KOPT-K1 (cell line): Measurements from ENCODE around the gene ELOF1.
"Not testable (repeated sequence)": the region's sequence is repeated elsewhere in the genome, so short reads cannot be mapped to it uniquely, and the experiment has no call there.

Source experiments
- H3K27ac ChIP-seq: fragments of 200-600 bp; sonication (generic); 2 replicates; pipeline ENCODE4 v1.5.1; 2016; ENCODE audit warnings: antibody characterized with exemption, mild to moderate bottlenecking, low read depth, low read length; ENCODE audit not compliant: poor library complexity, severe bottlenecking
- H3K36me3 ChIP-seq: fragments of 200-600 bp; sonication (generic); 2 replicates; pipeline ENCODE4 v1.5.1; 2017; ENCODE audit warnings: antibody characterized with exemption, mild to moderate bottlenecking, low read length, moderate library complexity; ENCODE audit not compliant: insufficient read depth
- H3K9me3 ChIP-seq: fragments of 200-600 bp; sonication (generic); 2 replicates; pipeline ENCODE4 v1.5.1; 2017; ENCODE audit warnings: antibody characterized with exemption, low read length, mild to moderate bottlenecking; ENCODE audit not compliant: insufficient read depth, poor library complexity, severe bottlenecking

Gene ELOF1

DNA sequence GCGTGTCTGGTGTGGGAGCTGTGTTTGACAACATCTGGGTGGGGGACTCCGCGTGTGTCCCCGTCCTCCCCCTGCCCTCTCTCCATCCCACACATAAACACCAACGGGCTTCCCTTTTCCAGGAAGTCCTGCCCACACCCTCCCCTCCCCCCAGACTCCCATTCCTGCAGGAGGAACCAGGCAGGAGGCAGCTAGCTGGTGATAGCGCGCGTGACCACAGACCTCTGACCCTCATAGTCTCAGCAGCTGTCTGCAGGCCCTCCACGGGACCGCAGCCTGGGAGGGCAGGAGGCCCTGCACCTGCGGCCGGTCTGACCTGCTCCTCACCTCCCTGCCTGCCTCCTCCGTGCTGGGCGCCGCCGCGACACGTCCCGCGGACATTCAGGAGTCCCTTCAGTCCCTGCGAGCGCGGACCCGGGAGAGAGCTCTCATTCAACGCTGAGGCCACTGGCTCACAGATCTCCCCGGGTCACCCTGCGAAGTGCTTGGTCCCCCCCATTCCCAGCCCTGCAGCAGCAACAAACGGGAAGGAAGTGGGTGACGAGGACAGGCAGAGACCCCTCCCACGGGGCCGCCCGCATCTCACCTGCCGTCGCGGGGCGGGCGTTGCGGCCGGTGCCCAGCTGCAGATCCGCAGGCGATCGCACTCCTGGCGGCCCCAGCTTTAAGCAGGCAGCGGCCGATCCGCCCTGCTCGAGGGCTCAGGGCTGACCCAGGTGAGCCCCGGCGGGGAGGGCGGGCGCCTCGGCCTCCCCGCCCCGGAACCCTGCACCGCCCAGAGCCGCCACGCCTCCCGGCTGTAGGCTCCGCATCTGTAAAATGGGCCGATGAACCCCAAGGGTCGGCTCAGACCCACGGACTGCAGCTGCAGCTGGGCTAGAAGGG, 19.5 kb upstream of the ELOF1 start:
- H3K9me3 ChIP-seq, result no peaks in the 10 kb centered on the region
- H3K36me3 ChIP-seq, result no peaks in the 10 kb centered on the region
- no peak overlapping the region for H3K27ac ChIP-seq

DNA sequence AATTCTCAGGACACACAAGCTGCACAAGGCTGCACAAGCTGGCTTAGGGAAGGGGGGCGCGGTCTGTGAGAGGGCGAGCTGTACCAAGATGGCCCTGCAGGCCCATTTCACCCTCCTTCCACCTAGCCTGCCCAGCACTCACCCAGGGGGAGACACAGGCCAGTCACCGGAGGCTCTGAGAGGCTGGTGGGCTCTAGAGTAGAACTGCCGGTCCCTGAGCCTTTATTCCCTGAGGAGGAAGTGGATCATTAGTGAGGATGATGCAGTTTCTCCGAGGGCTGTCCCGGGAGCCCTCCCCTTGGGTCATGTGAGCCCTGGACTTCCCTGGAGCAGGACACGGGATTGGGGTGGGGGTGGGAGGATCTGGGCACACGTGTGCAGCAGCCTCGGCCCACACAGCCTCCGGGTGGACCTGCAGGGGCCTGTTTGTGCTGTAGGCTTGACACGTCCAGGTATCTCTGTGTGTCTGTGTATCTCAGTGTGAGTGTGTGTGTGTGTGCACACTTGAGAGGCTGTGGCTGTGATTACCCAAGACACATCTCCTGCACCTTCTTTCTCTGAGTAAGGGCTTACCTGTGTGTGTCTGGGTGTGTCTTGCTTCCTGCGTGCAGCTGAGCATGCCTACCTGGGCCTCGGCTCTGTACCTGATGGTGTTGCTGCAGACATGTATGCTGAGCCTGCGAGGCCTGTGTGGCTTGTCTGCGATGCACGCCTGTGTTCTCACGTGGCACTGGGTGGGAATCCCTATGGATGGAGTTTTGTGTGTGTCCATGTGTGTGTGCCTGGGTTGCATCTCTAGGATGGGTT, 18.6 kb upstream of the ELOF1 start, which contains the start of gene ACP5:
Gene ACP5, minus strand, starts transcription at position 195 of the 807 bp plus-strand sequence. CDS start 328 bp downstream, outside the sequence.
- H3K27ac ChIP-seq, result no peak within 1 kb of the TSS

DNA sequence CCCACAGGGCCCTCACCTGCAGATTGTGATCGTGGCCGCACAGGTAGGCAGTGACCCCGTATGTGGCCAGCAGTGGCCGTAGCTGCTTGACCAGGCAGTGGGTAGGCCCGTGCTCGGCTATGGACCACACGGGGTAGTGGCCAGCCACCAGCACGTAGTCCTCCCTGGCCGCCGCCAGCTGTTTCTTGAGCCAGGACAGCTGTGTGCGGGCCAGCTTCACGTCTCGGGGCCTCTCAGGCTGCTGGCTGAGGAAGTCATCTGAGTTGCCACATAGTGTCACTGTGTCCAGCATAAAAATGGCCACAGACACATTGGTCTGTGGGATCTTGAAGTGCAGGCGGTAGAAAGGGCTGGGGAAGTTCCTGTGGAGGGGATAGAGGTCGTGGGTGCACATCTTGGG, 17.2 kb upstream of the ELOF1 start:
- Histone ChIP-seq H3K27ac (no peak overlapping the region), H3K36me3 (no peaks in the 10 kb centered on the region), H3K9me3 (no peaks in the 10 kb centered on the region)

More for the DNA sequence above, 18.6 kb upstream of the ELOF1 start, which contains the start of gene ACP5:
- H3K9me3 ChIP-seq, result no peaks in the 10 kb centered on the region
- H3K36me3 ChIP-seq, result no peaks in the 10 kb centered on the region

DNA sequence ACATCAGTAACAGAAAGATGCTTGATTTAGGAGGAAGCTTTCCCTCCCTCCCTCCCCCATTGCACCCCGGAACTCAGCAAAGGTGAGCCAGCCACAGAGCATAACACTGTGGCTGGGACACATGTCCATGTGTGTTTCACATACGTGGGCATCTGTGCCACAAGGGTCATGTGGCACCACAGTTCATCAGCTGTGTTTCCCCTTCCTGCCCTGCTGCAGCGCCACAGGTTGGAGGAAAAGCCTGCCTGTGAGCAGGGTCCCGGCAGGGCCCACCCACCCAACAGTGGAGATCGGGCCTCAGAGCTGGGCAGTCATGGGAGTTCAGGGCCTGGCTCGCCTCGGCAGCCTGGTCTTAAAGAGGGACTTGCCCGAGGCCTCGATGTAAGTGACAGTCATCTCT, 15.7 kb upstream of the ELOF1 start:
- H3K27ac ChIP-seq, result no peak overlapping the region
- no peaks in the 10 kb centered on the region for H3K36me3 ChIP-seq

DNA sequence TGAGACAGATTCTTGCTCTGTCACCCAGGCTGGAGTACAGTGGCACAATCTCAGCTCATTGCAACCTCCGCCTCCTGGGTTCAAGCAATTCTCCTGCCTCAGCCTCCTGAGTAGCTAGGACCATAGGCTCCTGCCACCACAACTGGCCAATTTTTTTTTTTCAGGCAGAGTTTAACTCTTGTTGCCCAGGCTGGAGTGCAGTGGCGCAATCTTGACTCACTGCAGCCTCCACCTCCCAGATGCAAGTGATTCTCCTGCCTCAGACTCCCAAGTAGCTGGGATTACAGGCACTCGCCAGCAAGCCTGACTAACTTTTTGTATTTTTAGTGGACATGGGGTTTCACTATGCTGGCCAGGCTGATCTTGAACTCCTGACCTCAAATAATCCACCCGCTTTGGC, 14.7 kb upstream of the ELOF1 start:
- not testable (repeated sequence) for H3K27ac ChIP-seq, H3K9me3 ChIP-seq, H3K36me3 ChIP-seq

More for the DNA sequence above, 15.7 kb upstream of the ELOF1 start:
- no peaks in the 10 kb centered on the region for H3K9me3 ChIP-seq

DNA sequence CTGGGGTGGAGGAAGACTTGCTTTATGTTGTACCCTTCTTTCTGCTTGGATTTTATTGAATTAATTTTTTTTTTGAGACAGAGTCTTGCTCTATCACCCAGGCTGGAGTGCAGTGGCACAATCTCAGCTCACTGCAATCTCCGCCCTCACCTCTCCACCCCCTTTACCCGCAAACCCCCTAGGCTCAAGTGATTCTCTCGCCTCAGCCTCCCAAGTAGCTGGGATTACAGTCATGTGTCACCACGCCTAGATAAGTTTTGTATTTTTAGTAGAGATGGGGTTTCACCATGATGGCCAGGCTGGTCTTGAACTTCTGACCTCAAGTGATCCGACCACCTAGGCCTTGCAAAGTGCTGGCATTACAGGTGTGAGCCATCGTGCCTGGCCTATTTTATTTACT, 14.3 kb upstream of the ELOF1 start:
- H3K27ac ChIP-seq, H3K9me3 ChIP-seq, H3K36me3 ChIP-seq: not testable (repeated sequence)

DNA sequence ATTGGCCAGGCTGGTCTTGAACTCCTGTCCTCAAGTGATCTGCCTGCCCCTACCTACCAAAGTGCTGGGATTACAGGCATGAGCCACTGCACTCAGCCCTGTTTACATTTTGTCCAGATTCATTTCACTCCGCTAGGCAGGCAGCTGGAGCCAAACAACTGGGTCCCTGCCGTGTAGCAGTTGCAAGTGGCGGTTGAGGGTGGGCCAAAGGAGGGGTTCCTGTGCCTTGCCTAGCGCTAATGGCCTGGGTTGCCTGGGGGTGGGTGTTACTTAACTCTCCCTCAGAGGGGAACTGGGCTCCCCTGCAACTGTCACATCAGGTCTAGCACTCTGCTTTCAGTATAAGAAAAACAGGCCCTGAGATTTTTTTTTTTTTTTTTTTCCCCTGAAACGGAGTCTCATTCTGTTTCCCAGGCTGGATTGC, 11.0 kb upstream of the ELOF1 start:
- H3K27ac ChIP-seq, result no peak overlapping the region
- no peaks in the 10 kb centered on the region for H3K36me3 ChIP-seq
- H3K9me3 ChIP-seq, result no peaks in the 10 kb centered on the region

DNA sequence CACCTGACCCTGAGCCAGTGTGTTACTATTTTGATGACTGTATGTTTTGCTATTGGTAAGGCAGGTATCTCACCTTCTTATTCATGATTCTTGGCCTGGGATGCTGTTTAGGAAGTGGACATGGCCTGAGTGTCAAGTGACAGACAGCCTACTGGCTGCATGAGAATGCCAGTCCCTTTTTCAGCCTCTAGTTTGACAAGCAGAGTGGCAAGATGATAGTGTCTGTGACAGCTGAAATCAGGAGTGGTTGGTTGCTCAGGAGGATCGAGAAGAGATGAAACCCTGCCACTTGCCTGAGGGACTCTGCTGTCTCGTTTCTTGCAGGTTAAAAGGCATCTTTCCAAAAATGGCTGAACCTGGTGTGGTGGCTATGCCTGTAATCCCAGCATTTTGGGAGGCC, 7.1 kb upstream of the ELOF1 start:
- Histone ChIP-seq H3K9me3 (no peaks in the 10 kb centered on the region), H3K27ac (no peak overlapping the region), H3K36me3 (no peaks in the 10 kb centered on the region)

DNA sequence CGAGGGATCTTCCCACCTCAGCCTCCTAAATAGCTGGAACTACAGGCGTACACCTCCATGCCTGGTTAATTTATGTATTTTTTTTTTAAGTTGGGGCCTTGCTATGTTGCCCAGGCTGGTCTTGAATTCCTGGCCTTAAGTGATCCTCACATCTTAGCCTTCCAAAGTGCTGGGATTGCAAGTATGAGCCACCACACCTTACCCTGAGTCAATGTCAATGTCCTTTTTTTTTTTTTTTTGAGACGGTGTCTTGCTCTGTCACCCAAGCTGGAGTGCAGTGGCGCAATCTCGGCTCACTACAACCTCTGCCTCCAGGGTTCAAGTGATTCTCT, 6.6 kb upstream of the ELOF1 start:
- not testable (repeated sequence) for H3K9me3 ChIP-seq, H3K36me3 ChIP-seq, H3K27ac ChIP-seq

DNA sequence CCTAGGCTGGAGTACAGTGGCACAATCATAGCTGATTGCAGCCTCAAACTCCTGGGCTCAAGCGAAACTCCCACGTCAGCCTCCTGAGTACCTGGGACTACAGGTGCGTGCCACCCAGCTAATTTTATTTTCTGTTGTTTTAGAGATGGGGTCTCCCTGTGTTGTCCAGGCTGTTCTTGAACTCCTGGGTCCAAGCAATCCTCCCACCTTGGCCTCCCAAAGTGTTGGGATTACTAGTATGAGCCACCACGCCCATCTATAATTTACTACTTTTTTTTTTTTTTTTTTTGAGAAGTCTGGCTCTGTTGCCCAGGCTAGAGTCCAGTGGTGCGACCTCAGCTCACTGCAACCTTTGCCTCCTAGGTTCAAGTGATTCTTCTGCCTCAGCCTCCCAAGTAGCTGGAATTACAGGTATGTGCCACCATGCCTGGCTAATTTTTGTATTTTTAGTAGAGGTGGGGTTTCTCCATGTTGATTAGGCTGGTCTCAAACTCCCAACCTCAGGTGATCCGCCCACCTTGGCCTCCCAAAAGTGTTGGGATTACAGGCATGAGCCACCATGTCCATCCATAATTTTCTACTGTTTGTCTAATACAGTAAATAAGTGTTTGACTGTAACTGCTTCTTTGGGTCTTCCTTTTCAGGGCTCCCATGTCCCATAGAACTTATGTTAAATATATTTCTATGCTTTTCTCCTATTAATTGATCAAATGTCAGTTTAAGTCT, 5.2 kb upstream of the ELOF1 start:
- H3K9me3 ChIP-seq, H3K27ac ChIP-seq, H3K36me3 ChIP-seq: not testable (repeated sequence)

DNA sequence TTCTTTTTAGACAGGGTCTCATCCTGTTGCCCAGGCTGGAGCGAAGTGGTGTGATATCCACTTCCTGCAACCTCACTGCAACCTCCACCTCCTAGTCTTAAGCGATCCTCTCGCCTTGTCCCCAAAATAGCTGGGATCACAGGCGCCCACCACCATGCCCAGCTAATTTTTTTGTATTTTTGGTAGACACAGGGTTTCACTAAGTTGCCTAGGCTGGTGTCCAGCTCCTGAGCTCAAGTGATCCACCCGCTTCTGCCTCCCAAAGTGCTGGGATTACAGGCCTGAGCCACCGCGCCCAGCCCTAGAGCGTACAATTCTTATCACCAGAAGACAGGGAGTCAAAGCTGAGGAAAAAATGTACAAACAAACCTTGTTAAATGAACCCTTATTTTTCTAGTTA, 4.5 kb upstream of the ELOF1 start:
- no peak overlapping the region for H3K27ac ChIP-seq
- no peaks in the 10 kb centered on the region for H3K9me3 ChIP-seq

DNA sequence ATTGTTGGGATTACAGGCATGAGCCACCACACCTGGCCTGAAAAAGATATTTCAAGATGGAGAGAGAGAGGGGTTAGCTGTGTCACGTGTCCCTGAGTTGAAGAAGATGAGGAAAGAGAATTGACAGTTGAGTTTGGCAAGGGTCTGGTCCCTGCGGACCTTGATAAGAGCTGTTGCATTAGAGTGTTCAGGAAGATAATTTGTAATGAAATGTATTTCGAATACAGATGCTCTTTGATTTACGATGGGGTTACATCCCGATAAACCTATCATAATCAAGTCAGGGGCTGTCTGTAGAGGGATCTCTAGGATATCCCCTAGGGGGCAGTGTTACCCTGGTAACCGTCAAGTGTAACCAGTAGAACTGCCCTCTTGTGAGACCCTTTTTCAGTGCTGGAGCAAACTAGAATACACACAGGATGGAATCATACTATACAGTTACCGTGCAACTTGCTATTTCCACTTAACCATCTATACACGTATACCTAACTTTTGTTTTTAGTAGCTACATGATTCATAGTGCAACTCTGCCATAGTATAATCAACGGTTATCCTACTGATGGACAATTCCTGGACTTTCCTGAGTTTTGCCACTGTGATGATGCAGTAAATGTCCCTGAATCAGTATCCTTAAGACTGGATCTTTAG, 1.5 kb upstream of the ELOF1 start:
- Histone ChIP-seq H3K27ac (no peak overlapping the region), H3K9me3 (no peaks in the 10 kb centered on the region), H3K36me3 (peaks cover 8% of the 10 kb centered on the region; the same call in 1 of the 2 replicates)

More for the DNA sequence above, 4.5 kb upstream of the ELOF1 start:
- H3K36me3 ChIP-seq, result no peaks in the 10 kb centered on the region

DNA sequence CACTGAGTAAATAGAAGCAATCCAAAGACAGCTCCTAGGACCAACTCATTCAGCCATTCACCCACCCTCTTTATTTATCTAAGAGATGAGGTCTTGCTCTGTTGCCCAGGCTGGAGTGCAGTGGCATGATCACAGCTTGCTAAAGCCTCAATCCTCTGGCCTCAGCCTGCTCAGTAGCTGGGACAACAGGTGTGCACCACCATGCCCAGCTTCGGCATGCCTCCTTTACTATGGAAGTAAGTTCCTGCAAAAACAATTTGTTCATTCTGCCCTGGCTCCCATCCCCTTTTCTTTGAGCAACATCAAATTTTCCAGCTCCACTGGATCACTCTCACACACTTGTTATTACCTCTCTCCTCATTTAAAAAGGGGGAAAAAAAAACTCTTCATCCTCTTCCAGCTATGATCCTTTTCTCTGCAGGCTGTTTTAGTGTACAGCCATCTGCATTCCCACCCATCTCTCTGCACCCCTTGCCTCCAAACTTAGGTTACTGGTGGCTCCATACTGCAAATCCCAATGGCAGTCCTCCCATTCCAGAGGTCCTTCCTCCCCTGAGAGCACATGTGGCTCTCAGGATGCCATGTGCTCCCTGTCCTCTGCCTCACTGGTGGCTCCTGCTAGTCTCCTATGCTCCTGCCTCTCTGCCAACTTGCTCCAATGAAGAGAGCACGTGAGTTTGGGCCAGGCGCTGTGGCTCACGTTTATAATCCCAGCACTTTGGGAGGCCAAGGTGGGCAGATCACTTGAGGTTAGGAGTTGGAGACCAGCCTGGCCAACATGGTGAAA, 2.2 kb downstream of the ELOF1 start:
- no peaks in the 10 kb centered on the region for H3K9me3 ChIP-seq
- no peak overlapping the region for H3K27ac ChIP-seq
- peaks cover 44% of the 10 kb centered on the region for H3K36me3 ChIP-seq

DNA sequence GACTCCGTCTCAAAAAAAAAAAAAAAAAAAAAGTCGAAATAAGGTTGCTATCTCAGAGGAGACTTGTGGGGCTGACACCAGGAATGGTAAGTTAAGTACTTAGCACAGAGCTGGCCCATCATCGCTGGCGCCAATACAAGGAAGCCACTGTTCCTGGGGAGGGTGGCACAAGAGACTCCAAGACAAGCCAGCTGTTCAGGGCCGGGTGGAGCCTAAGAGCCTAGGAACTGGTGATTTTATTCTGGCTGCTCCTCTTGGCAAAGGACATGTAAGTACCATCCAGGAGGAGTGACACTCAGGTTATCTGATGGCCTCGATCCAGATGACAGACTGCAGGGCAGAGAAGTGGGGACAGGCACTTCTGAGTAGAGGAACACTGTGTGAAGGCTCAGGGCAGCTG, 3.8 kb downstream of the ELOF1 start:
- Histone ChIP-seq H3K27ac (no peak overlapping the region), H3K36me3 (peaks cover 47% of the 10 kb centered on the region), H3K9me3 (no peaks in the 10 kb centered on the region)
